Skeletal muscle satellite cell (primary cell): Measurements from ENCODE around the gene RFNG.

Experiments
- H3K27me3 ChIP-seq: 2 replicates; pipeline ENCODE4 v1.7.0; 2013; ENCODE audit warnings: low read length; ENCODE audit not compliant: control insufficient read depth, insufficient read depth
- H3K36me3 ChIP-seq: 2 replicates; pipeline ENCODE4 v1.7.0; 2013; ENCODE audit warnings: mild to moderate bottlenecking, control low read depth, low read length; ENCODE audit not compliant: insufficient read depth
- H3K4me1 ChIP-seq: 2 replicates; pipeline ENCODE4 v1.7.0; 2013; ENCODE audit warnings: low read length; ENCODE audit not compliant: control insufficient read depth, insufficient read depth
- H3K4me2 ChIP-seq: 2 replicates; pipeline ENCODE4 v1.7.0; 2013; ENCODE audit warnings: mild to moderate bottlenecking, low read length
- H3K4me3 ChIP-seq: 2 replicates; pipeline ENCODE4 v1.7.0; 2013; ENCODE audit warnings: low read length
- H3K9ac ChIP-seq: 2 replicates; pipeline ENCODE4 v1.7.0; 2013; ENCODE audit warnings: mild to moderate bottlenecking, low read depth, low read length, moderate library complexity
- H3K9me3 ChIP-seq: replicated peaks from 2 replicates; pipeline ENCODE4 v1.7.0; 2013; ENCODE audit warnings: mild to moderate bottlenecking, control low read depth, low read length

RFNG gene

GRCh38 chr17:82016061-82016874 lies 35.3 kb downstream of the RFNG start:
- H3K9ac ChIP-seq = no peak overlapping the region

GRCh38 chr17:82015311-82015971 lies 36.2 kb downstream of the RFNG start:
- Histone ChIP-seq H3K9me3 (no peaks in the 10 kb centered on the region), H3K4me1 (no peaks in the 10 kb centered on the region), H3K9ac (no peak overlapping the region)

More at GRCh38 chr17:82016061-82016874, 35.3 kb downstream of the RFNG start:
- no peak overlapping the region for H3K4me2 ChIP-seq
- peaks cover 8% of the 10 kb centered on the region for H3K36me3 ChIP-seq
- H3K4me3 ChIP-seq = no peak overlapping the region
- peaks cover 6% of the 10 kb centered on the region for H3K4me1 ChIP-seq
- no peaks in the 10 kb centered on the region for H3K27me3 ChIP-seq
- H3K9me3 ChIP-seq = no peaks in the 10 kb centered on the region

GRCh38 chr17:82014971-82015310 lies 36.7 kb downstream of the RFNG start:
- Histone ChIP-seq H3K9ac (no peak overlapping the region), H3K4me3 (no peak overlapping the region), H3K4me2 (no peak overlapping the region), H3K27me3 (no peaks in the 10 kb centered on the region), H3K9me3 (no peaks in the 10 kb centered on the region), H3K4me1 (no peaks in the 10 kb centered on the region), H3K36me3 (peaks cover 8% of the 10 kb centered on the region)

More at GRCh38 chr17:82015311-82015971, 36.2 kb downstream of the RFNG start:
- Histone ChIP-seq H3K4me2 (no peak overlapping the region), H3K27me3 (no peaks in the 10 kb centered on the region), H3K36me3 (peaks cover 8% of the 10 kb centered on the region), H3K4me3 (no peak overlapping the region)

GRCh38 chr17:82014432-82014831 lies 37.2 kb downstream of the RFNG start:
- Histone ChIP-seq H3K27me3 (no peaks in the 10 kb centered on the region), H3K4me1 (no peaks in the 10 kb centered on the region), H3K4me2 (no peak overlapping the region), H3K9me3 (no peaks in the 10 kb centered on the region), H3K36me3 (peaks cover 8% of the 10 kb centered on the region), H3K4me3 (no peak overlapping the region), H3K9ac (no peak overlapping the region)

GRCh38 chr17:82013772-82014321 lies 37.8 kb downstream of the RFNG start:
- Histone ChIP-seq H3K4me1 (no peaks in the 10 kb centered on the region), H3K9ac (no peak overlapping the region), H3K36me3 (peaks cover 4% of the 10 kb centered on the region), H3K4me2 (no peak overlapping the region), H3K4me3 (no peak overlapping the region), H3K27me3 (no peaks in the 10 kb centered on the region), H3K9me3 (no peaks in the 10 kb centered on the region)

GRCh38 chr17:82013341-82013740 lies 38.3 kb downstream of the RFNG start:
- no peak overlapping the region for H3K4me3 ChIP-seq
- H3K4me2 ChIP-seq = no peak overlapping the region
- H3K36me3 ChIP-seq = no peaks in the 10 kb centered on the region
- H3K9me3 ChIP-seq = no peaks in the 10 kb centered on the region
- H3K27me3 ChIP-seq = no peaks in the 10 kb centered on the region
- H3K9ac ChIP-seq = no peak overlapping the region
- no peaks in the 10 kb centered on the region for H3K4me1 ChIP-seq

GRCh38 chr17:82012640-82013295 lies 38.8 kb downstream of the RFNG start:
- H3K36me3 ChIP-seq = no peaks in the 10 kb centered on the region
- no peak overlapping the region for H3K9ac ChIP-seq
- no peak overlapping the region for H3K4me3 ChIP-seq
- no peak overlapping the region for H3K4me2 ChIP-seq
- H3K9me3 ChIP-seq = no peaks in the 10 kb centered on the region
- H3K4me1 ChIP-seq = peaks cover 3% of the 10 kb centered on the region
- no peaks in the 10 kb centered on the region for H3K27me3 ChIP-seq

GRCh38 chr17:82012261-82012639 lies 39.4 kb downstream of the RFNG start:
- no peaks in the 10 kb centered on the region for H3K36me3 ChIP-seq
- peaks cover 8% of the 10 kb centered on the region for H3K4me1 ChIP-seq
- H3K9ac ChIP-seq = no peak overlapping the region
- no peaks in the 10 kb centered on the region for H3K27me3 ChIP-seq
- no peak overlapping the region for H3K4me3 ChIP-seq
- H3K4me2 ChIP-seq = no peak overlapping the region
- no peaks in the 10 kb centered on the region for H3K9me3 ChIP-seq

GRCh38 chr17:82011617-82012187 lies 39.9 kb downstream of the RFNG start:
- Histone ChIP-seq H3K9ac (no peak overlapping the region), H3K36me3 (no peaks in the 10 kb centered on the region), H3K4me2 (no peak overlapping the region), H3K4me1 (peaks cover 13% of the 10 kb centered on the region), H3K9me3 (no peaks in the 10 kb centered on the region), H3K4me3 (no peak overlapping the region), H3K27me3 (no peaks in the 10 kb centered on the region)

GRCh38 chr17:82010575-82011525 lies 40.8 kb downstream of the RFNG start:
- Histone ChIP-seq H3K36me3 (no peaks in the 10 kb centered on the region), H3K4me3 (no peak overlapping the region), H3K4me1 (peaks cover 21% of the 10 kb centered on the region), H3K27me3 (no peaks in the 10 kb centered on the region), H3K4me2 (no peak overlapping the region), H3K9me3 (no peaks in the 10 kb centered on the region), H3K9ac (no peak overlapping the region)
